ENCODE measurements around the gene FBN1.

DNA sequence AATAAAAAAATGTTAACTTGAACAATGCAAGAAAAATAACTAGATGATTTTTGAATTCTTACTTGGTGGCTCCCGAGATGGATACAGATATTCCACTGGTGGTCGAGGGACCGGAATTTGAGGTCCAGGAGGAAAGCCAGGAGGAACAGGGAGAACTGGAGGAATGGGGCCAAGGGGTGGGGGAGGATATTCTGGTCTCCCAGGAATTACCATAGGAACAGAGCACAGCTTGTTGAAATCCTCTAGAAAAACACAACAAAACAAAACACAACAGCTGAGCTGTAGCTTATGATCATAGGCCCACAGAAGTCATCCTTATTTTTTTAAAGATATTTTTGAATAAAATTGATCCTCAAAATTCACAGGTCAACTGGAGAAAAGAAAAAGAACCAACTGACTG, 129.4 kb downstream of the FBN1 start:
- TF ChIP-seq, protein P1, sequence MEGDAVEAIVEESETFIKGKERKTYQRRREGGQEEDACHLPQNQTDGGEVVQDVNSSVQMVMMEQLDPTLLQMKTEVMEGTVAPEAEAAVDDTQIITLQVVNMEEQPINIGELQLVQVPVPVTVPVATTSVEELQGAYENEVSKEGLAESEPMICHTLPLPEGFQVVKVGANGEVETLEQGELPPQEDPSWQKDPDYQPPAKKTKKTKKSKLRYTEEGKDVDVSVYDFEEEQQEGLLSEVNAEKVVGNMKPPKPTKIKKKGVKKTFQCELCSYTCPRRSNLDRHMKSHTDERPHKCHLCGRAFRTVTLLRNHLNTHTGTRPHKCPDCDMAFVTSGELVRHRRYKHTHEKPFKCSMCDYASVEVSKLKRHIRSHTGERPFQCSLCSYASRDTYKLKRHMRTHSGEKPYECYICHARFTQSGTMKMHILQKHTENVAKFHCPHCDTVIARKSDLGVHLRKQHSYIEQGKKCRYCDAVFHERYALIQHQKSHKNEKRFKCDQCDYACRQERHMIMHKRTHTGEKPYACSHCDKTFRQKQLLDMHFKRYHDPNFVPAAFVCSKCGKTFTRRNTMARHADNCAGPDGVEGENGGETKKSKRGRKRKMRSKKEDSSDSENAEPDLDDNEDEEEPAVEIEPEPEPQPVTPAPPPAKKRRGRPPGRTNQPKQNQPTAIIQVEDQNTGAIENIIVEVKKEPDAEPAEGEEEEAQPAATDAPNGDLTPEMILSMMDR (conservative IDR thresholded peaks at IDR 0.05; ENCODE audit: low read depth, low read length), result no peak
- TF ChIP-seq EZH2 (IDR thresholded peaks at IDR 0.05; ENCODE audit: low read length, unreplicated experiment) (no peak), EZH2phosphoT487 (IDR thresholded peaks at IDR 0.05; ENCODE audit: borderline replicate concordance, low read length) (no peak)
